Fibroblast of skin of left biceps (primary cell): ENCODE measurements around the gene MSN.

Experiments used
- DNase-seq, 2 experiments: peaks; one replicate each; pipeline ENCODE4 v3.0.0-alpha.2; 2013; ENCODE audit warnings: low read depth in 2 of 2

The MSN gene

GRCh38 chrX:65673857-65674203 is 6.4 kb downstream of the MSN start:
- no peak for DNase-seq

GRCh38 chrX:65674204-65674893 is 6.9 kb downstream of the MSN start:
- DNase-seq, result no peak

- DNase-seq, result peak; percentile 83 to 84
Observed at GRCh38 chrX:65677954-65678469, 10.6 kb downstream of the MSN start.

GRCh38 chrX:65679071-65679540 is 11.7 kb downstream of the MSN start:
- no peak for DNase-seq

GRCh38 chrX:65681810-65682209 is 14.4 kb downstream of the MSN start:
- DNase-seq, result no peak

- DNase-seq, result no peak
Observed at GRCh38 chrX:65685112-65685511, 17.7 kb downstream of the MSN start.

GRCh38 chrX:65686236-65686635 is 18.8 kb downstream of the MSN start:
- no peak for DNase-seq

GRCh38 chrX:65687367-65687766 is 19.9 kb downstream of the MSN start:
- no peak for DNase-seq

GRCh38 chrX:65688403-65688871 is 21.0 kb downstream of the MSN start:
- DNase-seq, result no peak

GRCh38 chrX:65689377-65689776 is 21.9 kb downstream of the MSN start:
- DNase-seq, result no peak

GRCh38 chrX:65690057-65690855 is 22.8 kb downstream of the MSN start:
- no peak for DNase-seq

- DNase-seq, result no peak
Observed at GRCh38 chrX:65695849-65696449, 28.5 kb downstream of the MSN start.

- no peak for DNase-seq
Observed at GRCh38 chrX:65696613-65697012, 29.2 kb downstream of the MSN start.

- peak; percentile 47 to 48 for DNase-seq
Observed at GRCh38 chrX:65697211-65697641, 29.8 kb downstream of the MSN start.

GRCh38 chrX:65697915-65698796 is 30.7 kb downstream of the MSN start:
- DNase-seq, result no peak

- DNase-seq, result no peak
Observed at GRCh38 chrX:65702956-65703355, 35.5 kb downstream of the MSN start.

- DNase-seq, result no peak
Observed at GRCh38 chrX:65705439-65705838, 38.0 kb downstream of the MSN start.

GRCh38 chrX:65706041-65706828 is 38.8 kb downstream of the MSN start:
- DNase-seq, result no peak

GRCh38 chrX:65707151-65707550 is 39.7 kb downstream of the MSN start:
- DNase-seq, result no peak

GRCh38 chrX:65712005-65712806 is 44.8 kb downstream of the MSN start:
- DNase-seq, result no peak
